Spinal cord (tissue), 10 donors: ENCODE data around the gene SORBS1. TPM values are rescaled to one million over a fixed set of nuclear protein-coding genes. Genes with fewer than 3 reads are reported as not detected.

Experiments used
- DNase-seq, 6 donors: peaks; one replicate each; pipeline versions ENCODE4 v3.0.0 to v3.0.0-alpha.2; 2013 to 2015; ENCODE audit warnings: low spot score in 6 of 6, low read depth in 4 of 6
- H3K27ac ChIP-seq: one replicate; pipeline ENCODE4 v1.5.1; 2013; ENCODE audit warnings: low read depth, low read length, control low read depth
- H3K27me3 ChIP-seq: one replicate; pipeline ENCODE4 v1.6.1; 2013; ENCODE audit warnings: low read length; ENCODE audit not compliant: control insufficient read depth, insufficient read depth
- H3K36me3 ChIP-seq: one replicate; pipeline ENCODE4 v1.6.1; 2013; ENCODE audit warnings: low read length; ENCODE audit not compliant: control insufficient read depth, insufficient read depth
- H3K4me1 ChIP-seq: one replicate; pipeline ENCODE4 v1.6.1; 2013; ENCODE audit warnings: low read length; ENCODE audit not compliant: control insufficient read depth, insufficient read depth
- H3K4me3 ChIP-seq: one replicate; pipeline ENCODE4 v1.5.1; 2013; ENCODE audit warnings: low read depth, low read length, control low read depth
- H3K9me3 ChIP-seq: one replicate; pipeline ENCODE4 v1.6.1; 2013; ENCODE audit warnings: low read length; ENCODE audit not compliant: control insufficient read depth, insufficient read depth
- WGBS: methylation state at CpG from one replicate; pipeline ENCODE4 v1.1.5; 2013; ENCODE audit warnings: missing lambda C conversion rate; ENCODE audit not compliant: insufficient coverage; 5-methylcytosine and 5-hydroxymethylcytosine counted together
- polyA plus RNA-seq, 2 donors: library from polyadenylated mRNA; unstranded; fragments of 120-200 nt; gene quantifications; one replicate each; pipeline ENCODE4 v1.2.1, GENCODE V29; 2013; ENCODE audit not compliant: insufficient read length in 2 of 2
- total RNA-seq, 2 donors: library from RNA; depleted of rRNA in 1 of 2; stranded (reverse); fragments of 120-200 nt in 1 of 2; fragments of >200 nt in 1 of 2; gene quantifications; one replicate each; pipeline versions ENCODE4 v1.2.3 to v1.2.4, GENCODE V29; 2013 to 2014
- donor health status: healthy.

SORBS1 gene
- total and polyA plus RNA-seq, 4 donors, result 95.1 to 129 (median 100.0) TPM

- H3K4me3 ChIP-seq, result no peak overlapping the region
- DNase-seq, result no peak
- WGBS, result 90% methylated on average over 3 of the region's 3 CpGs
- no peaks in the 10 kb centered on the region for H3K36me3 ChIP-seq
- no peaks in the 10 kb centered on the region for H3K27me3 ChIP-seq
- H3K9me3 ChIP-seq, result no peaks in the 10 kb centered on the region
- no peak overlapping the region for H3K27ac ChIP-seq
- H3K4me1 ChIP-seq, result no peaks in the 10 kb centered on the region
Measured at GRCh38 chr10:95261926-95262325, 299.2 kb downstream of the SORBS1 start.

Other genes starting within 250 kb of the SORBS1 start
- gene ALDH18A1, start 95.3 kb upstream of the SORBS1 start, total RNA-seq, result 10 to 100 TPM; 57.6 to 75.7 TPM
- 10 to 100 TPM; 57.8 to 59.2 TPM for gene ALDH18A1, start 95.3 kb upstream of the SORBS1 start, polyA plus RNA-seq
- 10 to 100 TPM; 30.4 to 57.9 TPM for gene TCTN3, start 132.6 kb upstream of the SORBS1 start, total RNA-seq
- gene TCTN3, start 132.6 kb upstream of the SORBS1 start, polyA plus RNA-seq, result 10 to 100 TPM; 37.7 to 38.5 TPM
- 10 to 100 TPM; 39.6 to 41.3 TPM for gene ENTPD1, start 194.8 kb upstream of the SORBS1 start, total RNA-seq
- gene ENTPD1, start 194.8 kb upstream of the SORBS1 start, polyA plus RNA-seq, result 10 to 100 TPM; 23.6 to 29.4 TPM